ENCODE measurements around the gene PDE2A.

The PDE2A gene

GRCh38 chr11:72629266-72629665 is 45.0 kb downstream of the PDE2A start:
- H3K4me3 ChIP-seq (ENCODE audit: low read depth, low read length) = no peak overlapping the region
- no peak for DNase-seq (ENCODE audit: low read depth, low spot score)
- in situ Hi-C loops (cut with HindIII; ENCODE audit: low sequenced_read_pairs) = no loop called here
- TF ChIP-seq, protein P1, sequence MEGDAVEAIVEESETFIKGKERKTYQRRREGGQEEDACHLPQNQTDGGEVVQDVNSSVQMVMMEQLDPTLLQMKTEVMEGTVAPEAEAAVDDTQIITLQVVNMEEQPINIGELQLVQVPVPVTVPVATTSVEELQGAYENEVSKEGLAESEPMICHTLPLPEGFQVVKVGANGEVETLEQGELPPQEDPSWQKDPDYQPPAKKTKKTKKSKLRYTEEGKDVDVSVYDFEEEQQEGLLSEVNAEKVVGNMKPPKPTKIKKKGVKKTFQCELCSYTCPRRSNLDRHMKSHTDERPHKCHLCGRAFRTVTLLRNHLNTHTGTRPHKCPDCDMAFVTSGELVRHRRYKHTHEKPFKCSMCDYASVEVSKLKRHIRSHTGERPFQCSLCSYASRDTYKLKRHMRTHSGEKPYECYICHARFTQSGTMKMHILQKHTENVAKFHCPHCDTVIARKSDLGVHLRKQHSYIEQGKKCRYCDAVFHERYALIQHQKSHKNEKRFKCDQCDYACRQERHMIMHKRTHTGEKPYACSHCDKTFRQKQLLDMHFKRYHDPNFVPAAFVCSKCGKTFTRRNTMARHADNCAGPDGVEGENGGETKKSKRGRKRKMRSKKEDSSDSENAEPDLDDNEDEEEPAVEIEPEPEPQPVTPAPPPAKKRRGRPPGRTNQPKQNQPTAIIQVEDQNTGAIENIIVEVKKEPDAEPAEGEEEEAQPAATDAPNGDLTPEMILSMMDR (IDR thresholded peaks at IDR 0.05; ENCODE audit: low read depth, low read length) = no peak

DNA sequence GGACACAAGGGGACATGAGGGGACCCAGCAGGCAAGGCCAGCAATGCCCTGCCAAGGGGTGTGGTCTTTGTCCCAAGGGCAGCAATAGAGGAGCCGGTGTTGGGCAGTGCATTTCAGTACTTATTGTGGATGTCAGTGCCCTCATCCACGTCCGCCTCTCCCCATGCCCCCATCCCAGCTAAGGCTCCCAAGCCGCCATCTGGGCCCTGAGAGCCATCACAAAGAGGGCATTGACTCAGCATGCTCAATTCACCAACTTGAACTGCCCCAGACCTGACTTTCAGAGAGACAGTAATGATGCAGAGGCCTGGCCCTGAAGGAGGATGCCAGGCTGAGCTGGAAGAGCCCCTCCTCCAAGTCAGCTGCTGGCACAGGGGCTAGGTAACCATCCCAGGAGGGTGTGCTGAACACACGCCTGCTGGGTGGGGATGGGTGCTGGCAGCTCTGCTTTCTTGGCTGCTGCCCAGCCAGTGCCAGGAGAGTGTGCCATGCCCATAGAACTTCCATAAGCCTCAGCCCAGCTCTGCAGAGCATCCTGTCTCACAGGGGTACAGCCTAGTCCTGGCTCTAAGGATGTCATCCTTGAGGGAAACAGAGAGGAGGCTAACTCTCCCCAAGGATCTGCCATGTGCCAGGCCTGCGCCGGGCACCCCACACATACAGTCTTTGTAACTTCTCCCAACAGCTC is 46.5 kb downstream of the PDE2A start:
- in situ Hi-C loops (cut with HindIII; ENCODE audit: low sequenced_read_pairs) = no loop called here
- TF ChIP-seq, protein P1 (IDR thresholded peaks at IDR 0.05; ENCODE audit: low read depth, low read length) = no peak
- no peak for DNase-seq (ENCODE audit: low read depth, low spot score)
- H3K4me3 ChIP-seq (ENCODE audit: low read depth, low read length) = no peak overlapping the region

GRCh38 chr11:72626414-72626936 is 47.7 kb downstream of the PDE2A start:
- in situ Hi-C loops (cut with HindIII; ENCODE audit: low sequenced_read_pairs) = no loop called here
- TF ChIP-seq, protein P1 (IDR thresholded peaks at IDR 0.05; ENCODE audit: low read depth, low read length) = no peak
- H3K4me3 ChIP-seq (ENCODE audit: low read depth, low read length) = no peak overlapping the region
- no peak for DNase-seq (ENCODE audit: low read depth, low spot score)

GRCh38 chr11:72625691-72626413 is 48.4 kb downstream of the PDE2A start:
- DNase-seq (ENCODE audit: low read depth, low spot score) = peak; percentile 38
- H3K4me3 ChIP-seq (ENCODE audit: low read depth, low read length) = no peak overlapping the region
- in situ Hi-C loops (cut with HindIII; ENCODE audit: low sequenced_read_pairs) = no loop called here
- TF ChIP-seq, protein P1 (IDR thresholded peaks at IDR 0.05; ENCODE audit: low read depth, low read length) = no peak

- TF ChIP-seq, protein P1 (IDR thresholded peaks at IDR 0.05; ENCODE audit: low read depth, low read length) = no peak
- DNase-seq (ENCODE audit: low read depth, low spot score) = no peak
- in situ Hi-C loops (cut with HindIII; ENCODE audit: low sequenced_read_pairs) = no loop called here
- H3K4me3 ChIP-seq (ENCODE audit: low read depth, low read length) = no peak overlapping the region
Observed at GRCh38 chr11:72624496-72625201, 49.6 kb downstream of the PDE2A start.

DNA sequence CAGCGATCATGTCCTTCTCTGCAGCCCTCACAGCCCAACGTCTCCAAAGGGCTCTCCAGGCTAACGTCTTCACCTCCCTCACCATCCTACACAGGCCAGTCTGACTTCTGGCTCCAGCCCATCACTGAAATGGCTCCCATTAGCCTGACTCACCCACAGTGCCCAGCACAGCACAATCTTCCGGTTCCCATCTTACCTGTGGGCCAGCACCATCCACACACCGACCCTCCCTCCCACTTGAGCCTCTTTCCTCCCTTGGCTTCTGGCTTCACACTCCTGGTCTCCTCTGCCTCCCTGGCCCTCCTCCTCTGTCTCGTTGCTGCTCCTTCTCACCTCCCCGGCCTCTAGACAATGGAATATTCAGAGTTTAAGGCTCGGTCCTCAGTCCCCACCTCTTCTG is 51.2 kb downstream of the PDE2A start:
- no peak for DNase-seq (ENCODE audit: low read depth, low spot score)
- in situ Hi-C loops (cut with HindIII; ENCODE audit: low sequenced_read_pairs) = no loop called here
- H3K4me3 ChIP-seq (ENCODE audit: low read depth, low read length) = no peak overlapping the region
- TF ChIP-seq, protein P1 (IDR thresholded peaks at IDR 0.05; ENCODE audit: low read depth, low read length) = no peak

Data from astrocyte of the spinal cord (primary cell).